Astrocyte of the spinal cord (primary cell): ENCODE results near the gene HMGCL.

Experiments used
- DNase-seq: peaks from one replicate; pipeline ENCODE4 v3.0.0; 2011; ENCODE audit warnings: low read depth, low spot score
- H3K4me3 ChIP-seq: 2 replicates; pipeline ENCODE4 v1.5.1; 2011; ENCODE audit warnings: low read depth, mild to moderate bottlenecking, low read length, moderate library complexity
- in situ Hi-C: cut with HindIII; loops from 2 replicates; pipeline ENCODE4 v1.10.0; 2017; ENCODE audit warnings: low sequenced_read_pairs
- TF ChIP-seq, protein P1 (sequence below): IDR thresholded peaks from 2 replicates; pipeline ENCODE4 v1.5.1; 2012; ENCODE audit warnings: low read depth, mild to moderate bottlenecking, low read length, inconsistent platforms

Gene HMGCL

DNA sequence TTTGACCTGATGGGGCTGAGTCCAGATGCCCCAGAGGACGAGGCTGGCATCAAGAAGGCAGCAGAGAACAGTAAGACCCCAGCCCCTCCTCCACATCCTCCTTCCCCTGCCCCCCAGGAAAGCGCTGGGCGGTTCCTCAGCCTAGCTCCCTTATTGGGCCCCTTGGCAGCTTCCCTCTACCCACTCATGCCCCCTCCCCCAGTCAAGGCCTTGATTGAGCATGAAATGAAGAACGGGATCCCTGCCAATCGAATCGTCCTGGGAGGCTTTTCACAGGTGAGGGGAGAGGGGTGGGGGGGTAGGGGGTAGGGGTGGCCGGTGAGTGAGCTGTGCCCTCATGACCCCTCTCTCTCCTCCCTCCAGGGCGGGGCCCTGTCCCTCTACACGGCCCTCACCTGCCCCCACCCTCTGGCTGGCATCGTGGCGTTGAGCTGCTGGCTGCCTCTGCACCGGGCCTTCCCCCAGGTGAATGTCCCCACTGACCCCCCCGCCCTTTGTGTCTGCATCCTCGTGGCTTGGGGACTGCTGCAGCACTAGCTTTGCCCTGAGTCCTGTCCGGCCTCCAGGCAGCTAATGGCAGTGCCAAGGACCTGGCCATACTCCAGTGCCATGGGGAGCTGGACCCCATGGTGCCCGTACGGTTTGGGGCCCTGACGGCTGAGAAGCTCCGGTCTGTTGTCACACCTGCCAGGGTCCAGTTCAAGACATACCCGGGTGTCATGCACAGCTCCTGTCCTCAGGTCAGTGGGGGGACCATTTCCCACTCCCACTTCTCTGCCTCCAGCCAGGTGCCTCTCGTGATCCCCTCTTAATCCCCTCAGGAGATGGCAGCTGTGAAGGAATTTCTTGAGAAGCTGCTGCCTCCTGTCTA is 31.1 kb downstream of the HMGCL start:
- no peak for DNase-seq
- no peak overlapping the region for H3K4me3 ChIP-seq
- in situ Hi-C loops: no loop called here
- TF ChIP-seq, protein P1, sequence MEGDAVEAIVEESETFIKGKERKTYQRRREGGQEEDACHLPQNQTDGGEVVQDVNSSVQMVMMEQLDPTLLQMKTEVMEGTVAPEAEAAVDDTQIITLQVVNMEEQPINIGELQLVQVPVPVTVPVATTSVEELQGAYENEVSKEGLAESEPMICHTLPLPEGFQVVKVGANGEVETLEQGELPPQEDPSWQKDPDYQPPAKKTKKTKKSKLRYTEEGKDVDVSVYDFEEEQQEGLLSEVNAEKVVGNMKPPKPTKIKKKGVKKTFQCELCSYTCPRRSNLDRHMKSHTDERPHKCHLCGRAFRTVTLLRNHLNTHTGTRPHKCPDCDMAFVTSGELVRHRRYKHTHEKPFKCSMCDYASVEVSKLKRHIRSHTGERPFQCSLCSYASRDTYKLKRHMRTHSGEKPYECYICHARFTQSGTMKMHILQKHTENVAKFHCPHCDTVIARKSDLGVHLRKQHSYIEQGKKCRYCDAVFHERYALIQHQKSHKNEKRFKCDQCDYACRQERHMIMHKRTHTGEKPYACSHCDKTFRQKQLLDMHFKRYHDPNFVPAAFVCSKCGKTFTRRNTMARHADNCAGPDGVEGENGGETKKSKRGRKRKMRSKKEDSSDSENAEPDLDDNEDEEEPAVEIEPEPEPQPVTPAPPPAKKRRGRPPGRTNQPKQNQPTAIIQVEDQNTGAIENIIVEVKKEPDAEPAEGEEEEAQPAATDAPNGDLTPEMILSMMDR: no peak

DNA sequence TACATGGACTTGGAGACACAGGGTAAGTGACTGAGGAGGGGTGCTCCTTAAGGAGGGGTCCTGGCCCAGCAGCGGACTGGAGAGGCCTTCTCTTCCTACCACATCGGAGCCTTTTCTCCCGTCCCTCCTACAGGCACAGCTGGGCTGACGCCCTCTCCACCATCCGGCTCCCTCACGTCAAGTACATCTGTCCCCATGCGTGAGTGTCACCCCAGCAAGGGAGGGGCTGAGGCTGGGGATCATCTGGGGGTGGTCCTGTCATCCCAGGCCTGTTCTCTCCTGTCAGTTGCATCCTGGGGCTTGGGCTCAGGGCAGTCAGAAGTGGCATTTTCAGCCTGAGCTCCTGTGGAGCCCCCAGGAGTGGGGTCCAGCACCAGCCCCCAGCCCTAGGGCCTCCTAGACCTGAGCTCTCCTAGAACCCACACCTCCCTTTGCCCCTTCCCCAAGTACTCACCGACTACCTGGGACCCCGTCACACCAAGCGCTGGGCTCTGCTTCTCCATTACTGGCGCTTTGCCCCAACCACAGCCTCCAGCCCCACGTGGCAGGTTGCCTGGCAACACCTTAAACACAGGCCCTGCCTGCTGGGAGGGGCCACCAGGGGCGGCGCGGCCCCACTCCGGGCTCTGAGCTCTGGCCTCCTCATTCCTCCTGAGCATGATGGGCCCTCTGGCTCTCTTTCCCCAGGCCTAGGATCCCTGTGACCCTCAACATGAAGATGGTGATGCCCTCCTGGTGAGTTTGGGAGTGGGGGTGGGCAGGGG is 32.0 kb downstream of the HMGCL start:
- in situ Hi-C loops: no loop called here
- no peak overlapping the region for H3K4me3 ChIP-seq
- TF ChIP-seq, protein P1: no peak
- DNase-seq: peak; percentile 72

DNA sequence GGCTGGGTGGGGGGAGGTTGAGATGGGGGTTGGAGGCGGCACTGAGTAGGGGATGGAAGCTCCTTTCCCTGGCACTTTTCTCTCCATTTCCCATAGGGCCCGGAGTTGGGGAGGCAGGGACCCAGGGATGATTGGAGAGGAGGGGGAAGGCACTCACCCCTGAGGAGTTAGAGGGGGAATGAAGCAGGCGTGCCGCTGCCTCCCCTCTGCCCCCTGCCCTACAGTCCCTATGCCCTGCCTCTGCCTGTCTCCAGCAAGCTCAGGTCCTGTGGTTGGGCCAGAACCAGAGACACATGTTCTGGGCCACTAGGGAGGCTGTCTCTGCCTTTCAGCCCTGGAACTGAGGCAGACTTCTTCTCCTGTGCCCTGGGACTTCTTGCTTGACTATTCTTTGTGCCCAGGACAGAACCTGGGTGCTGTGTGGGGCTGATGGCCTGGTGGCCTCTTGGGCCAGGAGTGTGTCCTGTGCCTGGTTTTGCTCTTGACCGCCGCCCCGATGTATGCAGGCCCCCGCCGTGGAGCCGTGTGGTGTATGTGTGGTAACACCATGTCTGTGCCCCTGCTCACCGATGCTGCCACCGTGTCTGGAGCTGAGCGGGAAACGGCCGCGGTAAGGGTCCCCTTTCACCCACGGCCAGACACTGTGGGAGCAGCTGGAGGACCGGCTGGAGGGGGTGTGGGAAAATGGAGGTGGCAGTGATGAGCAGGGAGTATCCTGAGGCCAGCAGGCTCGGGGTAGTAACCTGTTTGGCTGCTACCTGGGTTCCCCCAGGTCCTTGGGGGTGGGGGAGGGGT is 32.9 kb downstream of the HMGCL start:
- in situ Hi-C loops: no loop called here
- no peak for DNase-seq
- TF ChIP-seq, protein P1: no peak
- peak overlapping the region; percentile 83 for H3K4me3 ChIP-seq

DNA sequence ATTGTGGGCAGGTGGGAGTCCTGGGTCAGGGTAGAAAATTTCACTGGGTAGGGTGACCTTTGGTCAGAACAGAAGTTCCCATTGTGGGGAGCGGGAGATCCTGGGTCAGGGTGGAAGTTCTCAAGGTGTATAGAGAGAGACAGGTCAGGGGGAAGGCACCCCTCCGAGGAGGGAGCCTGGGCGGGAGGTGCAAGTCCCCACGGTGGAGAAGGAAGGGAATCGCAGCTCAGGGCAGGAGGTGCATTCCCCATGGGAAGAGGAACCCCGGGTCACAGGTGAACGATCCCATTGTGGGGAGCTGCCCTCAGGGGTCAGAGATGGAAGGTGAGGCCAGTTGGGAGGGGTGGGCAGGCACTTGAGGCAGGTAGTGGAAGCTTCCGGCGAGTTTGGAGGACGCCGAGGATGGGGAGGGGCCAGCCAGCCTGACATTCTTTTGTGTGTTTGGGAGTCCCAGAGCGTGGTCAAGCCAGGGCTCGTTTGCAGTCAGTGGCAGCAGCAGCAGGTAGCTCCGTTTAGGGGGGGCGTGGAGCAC is 33.6 kb downstream of the HMGCL start:
- TF ChIP-seq, protein P1: no peak
- no peak for DNase-seq

DNA sequence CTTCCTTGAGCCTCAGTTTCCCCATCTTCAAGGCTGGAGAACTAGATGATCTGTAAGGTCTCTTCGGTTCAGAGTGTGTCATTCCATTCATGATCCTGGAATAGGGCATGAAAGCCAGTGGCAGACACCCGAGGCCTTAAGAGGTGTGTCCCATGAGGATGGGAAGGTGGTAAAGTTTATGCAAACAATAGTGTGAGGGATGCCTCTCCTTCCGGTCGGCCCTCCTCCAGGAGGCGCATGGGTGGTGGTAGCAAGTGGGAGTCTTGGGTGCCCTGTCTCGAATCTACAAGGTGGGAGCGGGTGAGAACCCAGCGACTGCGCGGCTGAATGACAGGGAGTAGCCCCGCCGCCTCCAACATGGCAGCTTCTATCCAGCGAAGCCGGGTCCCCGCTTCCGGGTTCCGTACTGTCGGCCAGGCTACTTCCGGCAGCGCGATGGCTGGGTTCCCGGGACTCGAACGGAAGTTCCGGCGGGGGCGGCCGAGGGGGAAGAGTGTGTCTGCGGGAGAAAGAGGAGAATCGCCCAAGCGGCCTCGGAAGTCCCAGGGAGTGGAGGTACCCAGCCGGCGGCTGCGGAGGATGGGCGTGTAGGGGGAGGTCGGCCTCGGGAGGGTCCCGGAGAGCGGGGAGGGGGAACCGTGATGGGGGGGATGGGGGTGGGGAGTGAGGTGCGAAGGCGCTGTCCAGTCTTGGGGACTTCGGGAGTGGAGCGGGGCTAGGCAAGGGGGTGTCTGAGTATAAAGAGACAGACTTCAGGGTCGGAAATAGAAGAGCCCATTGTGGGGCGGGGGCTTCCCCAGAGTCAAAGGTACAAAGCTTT is 34.3 kb downstream of the HMGCL start, which contains the start of gene LYPLA2:
Gene LYPLA2 (plus strand): TSS at position 450 of the 820 bp plus-strand sequence. CDS start 1,538 bp downstream, outside the sequence.
- peak; percentile 92 for DNase-seq
- TF ChIP-seq, protein P1: no peak
- peak within 1 kb of the TSS; percentile 83 for H3K4me3 ChIP-seq
- in situ Hi-C loops: no loop called here

More for the DNA sequence above, 33.6 kb downstream of the HMGCL start:
- in situ Hi-C loops: no loop called here
- peak overlapping the region; percentile 83 for H3K4me3 ChIP-seq
